Fibroblast of lung (primary cell): ENCODE results near the gene RIC8A. TPM values are rescaled to one million over a fixed set of nuclear protein-coding genes. Genes with fewer than 3 reads are reported as not detected.

ENCODE experiments used
- DNase-seq, 2 donors: peaks; one replicate each; pipeline versions ENCODE4 v3.0.0 to v3.0.0-alpha.2; 2010; ENCODE audit warnings: low read depth in 2 of 2
- H2AFZ ChIP-seq: 2 replicates; pipeline ENCODE4 v1.5.1; 2012; ENCODE audit warnings: low read length, control low read depth, inconsistent platforms
- H3K27ac ChIP-seq: 2 replicates; pipeline ENCODE4 v1.5.1; 2011; ENCODE audit warnings: low read length, control low read depth; ENCODE audit not compliant: insufficient read depth
- H3K27me3 ChIP-seq: 2 replicates; pipeline ENCODE4 v1.5.1; 2011; ENCODE audit warnings: mild to moderate bottlenecking, low read length; ENCODE audit not compliant: control insufficient read depth, insufficient read depth
- H3K36me3 ChIP-seq: 2 replicates; pipeline ENCODE4 v1.5.1; 2011; ENCODE audit warnings: low read length; ENCODE audit not compliant: control insufficient read depth, insufficient read depth
- H3K4me1 ChIP-seq: 2 replicates; pipeline ENCODE4 v1.5.1; 2011; ENCODE audit warnings: low read length; ENCODE audit not compliant: control insufficient read depth, insufficient read depth; ENCODE audit errors: extremely low read depth
- H3K4me2 ChIP-seq: 2 replicates; pipeline ENCODE4 v1.5.1; 2011; ENCODE audit warnings: low read length, control low read depth; ENCODE audit not compliant: insufficient read depth; ENCODE audit errors: extremely low read depth
- H3K4me3 ChIP-seq, 4 experiments: fragments of 200-600 bp in 1 of 4; sonication (generic) in 1 of 4; replicated peaks in 1 of 4; 2 replicates each; pipeline ENCODE4 v1.5.1; 2011 to 2016; ENCODE audit warnings: low read length in 4 of 4, low read depth in 3 of 4, mild to moderate bottlenecking in 3 of 4, control low read depth in 2 of 4, inconsistent platforms in 1 of 4, mixed read lengths in 1 of 4; ENCODE audit not compliant: insufficient read depth in 1 of 4; ENCODE audit errors: control extremely low read depth in 1 of 4
- H3K79me2 ChIP-seq: 2 replicates; pipeline ENCODE4 v1.5.1; 2012; ENCODE audit warnings: mild to moderate bottlenecking, low read length, inconsistent platforms; ENCODE audit not compliant: control insufficient read depth, insufficient read depth
- H3K9ac ChIP-seq: 2 replicates; pipeline ENCODE4 v1.5.1; 2011; ENCODE audit warnings: mild to moderate bottlenecking, low read length, control low read depth; ENCODE audit not compliant: insufficient read depth
- H3K9me3 ChIP-seq: 2 replicates; pipeline ENCODE4 v1.5.1; 2012; ENCODE audit warnings: low read depth, low read length; ENCODE audit not compliant: control insufficient read depth, insufficient read depth
- H4K20me1 ChIP-seq: 2 replicates; pipeline ENCODE4 v1.5.1; 2011; ENCODE audit warnings: low read length; ENCODE audit not compliant: control insufficient read depth, insufficient read depth; ENCODE audit errors: extremely low read depth
- CTCF ChIP-seq, 2 donors: IDR thresholded peaks in 1 of 2; conservative IDR thresholded peaks in 1 of 2; 1 replicate in 1 of 2; 2 replicates in 1 of 2; pipeline ENCODE4 v1.5.1; 2011 to 2012; ENCODE audit warnings: low read length in 2 of 2, control low read depth in 1 of 2, inconsistent platforms in 1 of 2, low read depth in 1 of 2, mild to moderate bottlenecking in 1 of 2
- EZH2 ChIP-seq: IDR thresholded peaks from 2 replicates; pipeline ENCODE4 v1.5.1; 2012; ENCODE audit warnings: low read length, control low read depth, mild to moderate bottlenecking; ENCODE audit errors: missing control alignments
- polyA plus RNA-seq, 2 donors: library from polyadenylated mRNA; depleted of rRNA in 1 of 2; stranded (reverse) in 1 of 2; unstranded in 1 of 2; fragments of >200 nt; gene quantifications; 2 replicates each; pipeline ENCODE4 v1.2.1, GENCODE V29; 2011 to 2012; ENCODE audit warnings: missing spikeins in 1 of 2
- total RNA-seq: library from RNA; depleted of rRNA; stranded (reverse); fragments of >200 nt; gene quantifications from 2 replicates; pipeline ENCODE4 v1.2.1, GENCODE V29; 2014

Gene RIC8A
- total and polyA plus RNA-seq, 2 donors (not counting 1 experiment from before 2014, with no cell fraction given) = 106 to 230 TPM

- Histone ChIP-seq H3K4me3 (no peak overlapping the region), H3K27me3 (no peaks in the 10 kb centered on the region), H3K4me2 (no peak overlapping the region), H3K4me1 (peaks cover 6% of the 10 kb centered on the region), H3K36me3 (peaks cover 19% of the 10 kb centered on the region), H3K79me2 (peaks cover 37% of the 10 kb centered on the region), H3K27ac (no peak overlapping the region), H2AFZ (no peak overlapping the region), H3K9me3 (no peaks in the 10 kb centered on the region), H4K20me1 (no peaks in the 10 kb centered on the region), H3K9ac (no peak overlapping the region)
- TF ChIP-seq CTCF (conservative IDR thresholded peaks at IDR 0.05 in 1 of 2, IDR thresholded peaks at IDR 0.05 in 1 of 2; ENCODE audit: low read depth in 1 of 2, low read length in 2 of 2) = no peak
- TF ChIP-seq EZH2 = no peak
- DNase-seq = no peak
Observed at GRCh38 chr11:202490-202889, 5.0 kb upstream of the RIC8A start.

- Histone ChIP-seq H3K79me2 (peaks cover 42% of the 10 kb centered on the region), H3K36me3 (peaks cover 19% of the 10 kb centered on the region), H4K20me1 (no peaks in the 10 kb centered on the region)
Observed at GRCh38 chr11:203056-203944, 4.2 kb upstream of the RIC8A start.

More at GRCh38 chr11:203056-203944, 4.2 kb upstream of the RIC8A start:
- Histone ChIP-seq H3K27ac (no peak overlapping the region), H3K9me3 (no peaks in the 10 kb centered on the region), H3K4me1 (peaks cover 6% of the 10 kb centered on the region), H3K4me3 (no peak overlapping the region), H3K4me2 (no peak overlapping the region), H3K9ac (no peak overlapping the region), H2AFZ (no peak overlapping the region), H3K27me3 (no peaks in the 10 kb centered on the region)
- no peak for DNase-seq
- TF ChIP-seq EZH2 (no peak), CTCF (conservative IDR thresholded peaks at IDR 0.05 in 1 of 2, IDR thresholded peaks at IDR 0.05 in 1 of 2; ENCODE audit: low read depth in 1 of 2, low read length in 2 of 2) (no peak)
